ENCODE measurements around the gene SERPINE3.

The SERPINE3 gene

DNA sequence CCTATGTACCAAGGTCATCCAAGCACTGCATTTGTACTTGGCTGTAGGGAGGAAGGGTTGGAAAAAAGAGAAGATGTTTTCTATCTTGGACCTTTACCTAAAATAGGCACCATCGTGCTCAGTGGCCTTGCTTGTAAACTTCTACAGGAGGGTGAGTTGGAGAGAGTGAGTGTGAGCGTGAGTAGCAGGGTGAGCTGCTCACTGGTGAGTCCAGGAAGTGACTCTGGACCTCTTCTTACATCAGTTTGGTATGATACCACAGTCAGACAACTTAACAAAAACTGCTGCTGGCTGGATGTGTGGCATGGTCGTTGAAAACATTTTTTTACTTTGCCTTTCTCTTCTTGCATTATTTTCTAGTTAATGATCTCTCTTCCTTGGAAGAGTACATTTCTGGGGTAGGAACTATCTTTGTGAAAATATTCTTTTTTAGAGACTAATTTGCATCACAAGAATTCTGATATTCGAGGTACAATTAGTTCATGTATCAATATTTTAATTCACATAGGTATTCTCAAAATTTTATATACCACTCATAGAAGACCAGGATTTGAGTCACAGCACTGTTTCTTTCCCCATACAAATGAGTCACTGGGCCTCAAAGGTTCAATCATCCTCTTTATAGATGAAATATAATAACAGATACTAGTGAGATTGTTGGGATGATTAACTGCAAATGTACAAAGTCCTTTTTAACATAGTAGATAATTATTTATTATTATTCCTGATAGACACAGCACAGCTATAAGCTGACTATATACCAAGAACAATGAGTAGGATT is 651 bp downstream of the SERPINE3 start:
- Histone ChIP-seq H3K36me3 (ENCODE audit: control insufficient read depth in 1 of 2, insufficient read depth in 2 of 2, low read length in 2 of 2) (no peaks in the 10 kb centered on the region), H3K27ac (ENCODE audit: low read depth, low read length) (no peak overlapping the region), H3K9ac (ENCODE audit: low read depth in 1 of 2, low read length in 2 of 2) (no peak overlapping the region), H3K4me3 (ENCODE audit: low read depth in 1 of 2, low read length in 2 of 2) (no peak overlapping the region), H3K9me3 (ENCODE audit: control insufficient read depth in 1 of 2, low read length in 2 of 2) (no peaks in the 10 kb centered on the region), H3K27me3 (ENCODE audit: control insufficient read depth in 1 of 2, insufficient read depth in 2 of 2, low read length in 2 of 2) (no peaks in the 10 kb centered on the region), H3K4me1 (ENCODE audit: control insufficient read depth in 1 of 2, insufficient read depth in 2 of 2, low read length in 2 of 2) (peaks cover 9% of the 10 kb centered on the region in 2 donors)

DNA sequence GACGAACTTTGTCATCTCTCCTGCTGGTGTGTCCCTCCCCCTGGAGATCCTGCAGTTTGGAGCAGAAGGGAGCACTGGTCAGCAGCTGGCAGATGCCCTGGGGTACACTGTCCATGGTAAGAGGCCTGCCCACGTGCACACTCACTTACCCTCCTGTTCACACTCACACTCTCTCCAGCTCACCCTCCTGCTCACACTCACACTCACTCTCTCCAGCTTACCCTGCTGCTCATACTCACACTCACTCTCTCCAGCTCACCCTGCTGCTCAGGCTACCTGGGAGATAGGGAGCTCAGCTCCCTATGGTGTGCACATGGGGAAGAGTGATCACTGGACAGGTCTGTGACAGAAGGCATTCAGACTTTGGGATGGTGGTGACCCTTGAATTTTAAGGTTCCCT is 1.7 kb downstream of the SERPINE3 start:
- peaks cover 9% of the 10 kb centered on the region in 2 donors for H3K4me1 ChIP-seq (ENCODE audit: control insufficient read depth in 1 of 2, insufficient read depth in 2 of 2, low read length in 2 of 2)
- no peaks in the 10 kb centered on the region for H3K27me3 ChIP-seq (ENCODE audit: control insufficient read depth in 1 of 2, insufficient read depth in 2 of 2, low read length in 2 of 2)
- no peak overlapping the region for H3K9ac ChIP-seq (ENCODE audit: low read depth in 1 of 2, low read length in 2 of 2)
- H3K27ac ChIP-seq (ENCODE audit: low read depth, low read length), result no peak overlapping the region
- H3K4me3 ChIP-seq (ENCODE audit: low read depth in 1 of 2, low read length in 2 of 2), result no peak overlapping the region
- H3K9me3 ChIP-seq (ENCODE audit: control insufficient read depth in 1 of 2, low read length in 2 of 2), result no peaks in the 10 kb centered on the region
- no peaks in the 10 kb centered on the region for H3K36me3 ChIP-seq (ENCODE audit: control insufficient read depth in 1 of 2, insufficient read depth in 2 of 2, low read length in 2 of 2)

DNA sequence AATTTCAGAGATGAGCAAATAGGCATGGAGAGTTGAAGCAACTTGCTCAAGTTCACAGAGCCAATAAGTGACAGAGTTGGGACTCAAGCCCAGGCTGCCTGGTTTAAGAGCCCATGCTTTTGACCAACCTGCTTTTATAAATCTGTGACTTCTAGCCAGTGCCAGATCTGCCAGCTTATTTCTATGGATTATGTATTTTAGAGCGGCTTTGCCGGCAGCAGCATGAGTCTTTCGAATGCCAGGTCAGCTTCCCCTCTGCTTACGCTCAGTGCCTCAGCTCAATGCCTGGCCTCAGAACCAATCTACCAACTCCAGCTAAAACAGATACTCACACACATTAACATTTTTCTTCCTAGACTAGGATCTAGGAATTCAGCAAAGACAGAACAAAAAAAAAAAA is 2.3 kb downstream of the SERPINE3 start:
- Histone ChIP-seq H3K4me3 (ENCODE audit: low read depth in 1 of 2, low read length in 2 of 2) (no peak overlapping the region), H3K27me3 (ENCODE audit: control insufficient read depth in 1 of 2, insufficient read depth in 2 of 2, low read length in 2 of 2) (no peaks in the 10 kb centered on the region), H3K36me3 (ENCODE audit: control insufficient read depth in 1 of 2, insufficient read depth in 2 of 2, low read length in 2 of 2) (no peaks in the 10 kb centered on the region), H3K27ac (ENCODE audit: low read depth, low read length) (no peak overlapping the region), H3K9ac (ENCODE audit: low read depth in 1 of 2, low read length in 2 of 2) (no peak overlapping the region), H3K4me1 (ENCODE audit: control insufficient read depth in 1 of 2, insufficient read depth in 2 of 2, low read length in 2 of 2) (peaks cover 9% of the 10 kb centered on the region in 2 donors), H3K9me3 (ENCODE audit: control insufficient read depth in 1 of 2, low read length in 2 of 2) (no peaks in the 10 kb centered on the region)

DNA sequence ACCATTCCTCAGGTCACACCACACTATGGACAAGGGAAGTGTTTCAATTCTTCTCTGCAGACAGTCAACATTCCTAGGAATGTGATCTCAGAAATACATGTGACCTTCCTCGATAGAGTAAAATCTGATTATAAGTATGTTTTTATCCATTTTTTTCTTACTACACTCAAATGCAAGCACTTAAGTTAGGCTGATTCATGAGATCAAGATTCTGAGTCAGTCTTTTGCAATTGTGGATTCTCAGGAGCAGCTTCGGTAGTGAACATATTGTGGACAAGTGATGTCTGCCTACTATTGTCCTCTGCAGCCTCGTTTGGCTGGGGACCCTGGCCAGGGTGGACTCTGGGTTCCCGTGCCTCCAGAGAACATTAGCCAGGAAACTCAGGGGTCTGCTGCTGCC is 3.2 kb downstream of the SERPINE3 start:
- no peaks in the 10 kb centered on the region for H3K27me3 ChIP-seq (ENCODE audit: control insufficient read depth in 1 of 2, insufficient read depth in 2 of 2, low read length in 2 of 2)
- H3K9ac ChIP-seq (ENCODE audit: low read depth in 1 of 2, low read length in 2 of 2), result no peak overlapping the region
- no peaks in the 10 kb centered on the region for H3K9me3 ChIP-seq (ENCODE audit: control insufficient read depth in 1 of 2, low read length in 2 of 2)
- no peak overlapping the region for H3K4me3 ChIP-seq (ENCODE audit: low read depth in 1 of 2, low read length in 2 of 2)
- peaks cover 9% of the 10 kb centered on the region in 2 donors for H3K4me1 ChIP-seq (ENCODE audit: control insufficient read depth in 1 of 2, insufficient read depth in 2 of 2, low read length in 2 of 2)
- H3K36me3 ChIP-seq (ENCODE audit: control insufficient read depth in 1 of 2, insufficient read depth in 2 of 2, low read length in 2 of 2), result no peaks in the 10 kb centered on the region
- H3K27ac ChIP-seq (ENCODE audit: low read depth, low read length), result no peak overlapping the region

DNA sequence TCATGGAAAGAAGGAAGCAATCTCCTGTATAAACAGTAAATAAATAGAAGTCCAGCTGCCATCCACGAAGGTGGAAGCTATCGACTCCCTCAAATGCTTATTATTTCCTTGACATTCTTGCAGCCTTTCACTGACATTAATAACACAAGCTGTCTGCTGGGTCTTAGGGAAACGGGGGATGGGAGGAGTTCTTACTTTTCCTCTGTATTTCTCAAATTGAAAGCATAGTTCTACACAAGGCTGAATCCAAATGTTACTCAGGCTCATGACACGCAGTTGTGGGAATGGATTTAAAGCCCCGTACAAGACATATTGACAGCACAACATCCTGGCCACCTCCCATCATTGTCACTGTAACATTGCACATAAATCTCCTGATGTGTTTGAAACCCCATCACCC is 4.0 kb downstream of the SERPINE3 start:
- H3K9me3 ChIP-seq (ENCODE audit: control insufficient read depth in 1 of 2, low read length in 2 of 2), result no peaks in the 10 kb centered on the region
- no peaks in the 10 kb centered on the region for H3K27me3 ChIP-seq (ENCODE audit: control insufficient read depth in 1 of 2, insufficient read depth in 2 of 2, low read length in 2 of 2)
- H3K27ac ChIP-seq (ENCODE audit: low read depth, low read length), result no peak overlapping the region
- H3K4me1 ChIP-seq (ENCODE audit: control insufficient read depth in 1 of 2, insufficient read depth in 2 of 2, low read length in 2 of 2), result peaks cover 9% of the 10 kb centered on the region in 2 donors
- no peaks in the 10 kb centered on the region for H3K36me3 ChIP-seq (ENCODE audit: control insufficient read depth in 1 of 2, insufficient read depth in 2 of 2, low read length in 2 of 2)
- H3K4me3 ChIP-seq (ENCODE audit: low read depth in 1 of 2, low read length in 2 of 2), result no peak overlapping the region
- H3K9ac ChIP-seq (ENCODE audit: low read depth in 1 of 2, low read length in 2 of 2), result no peak overlapping the region

DNA sequence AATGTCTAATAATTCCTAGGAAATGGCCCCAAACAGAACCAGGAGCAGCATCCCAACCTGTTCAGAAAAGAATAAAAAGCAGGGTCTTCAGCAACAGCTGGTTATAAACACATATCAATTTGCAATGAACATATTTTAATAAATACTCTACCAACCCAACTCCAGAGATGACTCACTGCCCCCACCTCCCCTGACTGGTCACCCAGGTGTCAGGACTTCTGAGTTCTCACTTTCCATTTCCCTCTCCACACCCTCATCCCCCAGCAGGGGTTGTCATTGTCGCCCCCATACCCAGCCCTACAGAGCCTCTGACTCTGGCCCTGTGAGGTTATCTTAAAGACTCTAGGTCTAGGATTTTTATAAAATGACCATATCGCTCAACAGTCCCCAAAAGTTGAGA is 6.9 kb downstream of the SERPINE3 start:
- H3K9ac ChIP-seq (ENCODE audit: low read depth in 1 of 2, low read length in 2 of 2), result no peak overlapping the region
- H3K4me3 ChIP-seq (ENCODE audit: low read depth in 1 of 2, low read length in 2 of 2), result no peak overlapping the region
- no peaks in the 10 kb centered on the region for H3K27me3 ChIP-seq (ENCODE audit: control insufficient read depth in 1 of 2, insufficient read depth in 2 of 2, low read length in 2 of 2)
- H3K4me1 ChIP-seq (ENCODE audit: control insufficient read depth in 1 of 2, insufficient read depth in 2 of 2, low read length in 2 of 2), result peaks cover under 1% of the 10 kb centered on the region in 2 donors
- no peaks in the 10 kb centered on the region for H3K9me3 ChIP-seq (ENCODE audit: control insufficient read depth in 1 of 2, low read length in 2 of 2)
- H3K36me3 ChIP-seq (ENCODE audit: control insufficient read depth in 1 of 2, insufficient read depth in 2 of 2, low read length in 2 of 2), result no peaks in the 10 kb centered on the region
- no peak overlapping the region for H3K27ac ChIP-seq (ENCODE audit: low read depth, low read length)

DNA sequence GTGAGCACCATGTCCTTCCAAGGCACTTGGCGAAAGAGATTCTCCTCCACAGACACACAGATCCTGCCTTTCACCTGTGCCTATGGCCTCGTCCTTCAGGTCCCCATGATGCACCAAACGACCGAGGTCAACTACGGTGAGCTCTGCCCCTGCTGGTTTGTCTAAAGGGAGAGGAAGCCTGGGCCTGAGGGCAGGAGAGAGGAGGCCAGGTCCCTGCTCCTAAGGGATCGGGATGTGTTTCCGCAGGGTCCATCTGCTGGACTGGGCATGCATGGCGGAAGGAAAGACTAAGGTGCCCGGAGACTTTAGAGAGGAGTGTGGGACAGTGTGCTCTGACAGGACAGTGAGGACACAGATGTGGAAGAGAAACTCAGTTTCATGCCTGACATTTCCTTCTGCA is 7.6 kb downstream of the SERPINE3 start:
- Histone ChIP-seq H3K9me3 (ENCODE audit: control insufficient read depth in 1 of 2, low read length in 2 of 2) (no peaks in the 10 kb centered on the region), H3K36me3 (ENCODE audit: control insufficient read depth in 1 of 2, insufficient read depth in 2 of 2, low read length in 2 of 2) (no peaks in the 10 kb centered on the region), H3K27me3 (ENCODE audit: control insufficient read depth in 1 of 2, insufficient read depth in 2 of 2, low read length in 2 of 2) (no peaks in the 10 kb centered on the region)

DNA sequence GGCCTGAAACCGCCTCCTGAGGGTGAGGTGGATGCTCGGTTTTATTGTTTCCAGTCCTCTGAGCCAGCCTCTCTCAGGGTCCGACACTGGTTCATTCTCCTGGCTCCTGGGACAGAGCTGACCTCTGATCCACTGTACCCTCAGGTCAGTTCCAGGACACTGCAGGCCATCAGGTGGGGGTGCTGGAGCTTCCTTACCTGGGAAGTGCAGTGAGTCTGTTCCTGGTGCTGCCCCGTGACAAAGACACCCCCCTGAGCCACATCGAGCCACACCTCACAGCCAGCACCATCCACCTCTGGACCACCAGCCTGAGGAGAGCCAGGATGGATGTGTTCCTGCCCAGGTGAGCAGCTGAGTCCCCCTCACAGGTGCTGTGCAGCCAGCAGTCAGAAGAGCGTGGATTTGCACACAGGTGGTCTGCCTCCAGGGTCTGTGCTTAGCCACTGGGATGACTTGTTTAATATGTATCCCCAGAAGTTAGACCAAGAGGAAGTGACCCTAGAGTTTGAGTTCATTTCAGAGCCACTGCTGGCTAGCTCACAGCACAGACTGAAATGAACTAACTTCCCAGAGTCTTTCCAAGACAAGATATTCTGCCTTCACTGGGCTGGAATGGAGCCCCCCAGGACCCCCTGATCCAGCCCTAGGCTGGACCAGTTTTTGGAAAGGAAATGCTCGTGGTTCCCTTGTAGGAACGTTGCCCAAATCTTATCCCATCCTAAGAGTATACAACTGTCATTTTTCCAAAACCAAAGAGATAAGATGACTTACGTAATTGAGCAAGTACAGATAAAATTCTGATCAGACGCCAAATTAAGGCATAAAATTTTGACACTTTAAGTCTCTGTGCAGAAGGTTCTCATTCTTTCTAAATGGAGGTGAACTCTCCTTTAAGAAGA is 8.8 kb downstream of the SERPINE3 start:
- Histone ChIP-seq H3K4me3 (ENCODE audit: low read depth in 1 of 2, low read length in 2 of 2) (no peak overlapping the region), H3K9ac (ENCODE audit: low read depth in 1 of 2, low read length in 2 of 2) (no peak overlapping the region), H3K36me3 (ENCODE audit: control insufficient read depth in 1 of 2, insufficient read depth in 2 of 2, low read length in 2 of 2) (no peaks in the 10 kb centered on the region), H3K4me1 (ENCODE audit: control insufficient read depth in 1 of 2, insufficient read depth in 2 of 2, low read length in 2 of 2) (no peaks in the 10 kb centered on the region), H3K9me3 (ENCODE audit: control insufficient read depth in 1 of 2, low read length in 2 of 2) (no peaks in the 10 kb centered on the region), H3K27ac (ENCODE audit: low read depth, low read length) (no peak overlapping the region), H3K27me3 (ENCODE audit: control insufficient read depth in 1 of 2, insufficient read depth in 2 of 2, low read length in 2 of 2) (no peaks in the 10 kb centered on the region)

More for the DNA sequence above, 7.6 kb downstream of the SERPINE3 start:
- H3K27ac ChIP-seq (ENCODE audit: low read depth, low read length), result no peak overlapping the region
- no peak overlapping the region for H3K4me3 ChIP-seq (ENCODE audit: low read depth in 1 of 2, low read length in 2 of 2)
- H3K4me1 ChIP-seq (ENCODE audit: control insufficient read depth in 1 of 2, insufficient read depth in 2 of 2, low read length in 2 of 2), result no peaks in the 10 kb centered on the region
- H3K9ac ChIP-seq (ENCODE audit: low read depth in 1 of 2, low read length in 2 of 2), result no peak overlapping the region

DNA sequence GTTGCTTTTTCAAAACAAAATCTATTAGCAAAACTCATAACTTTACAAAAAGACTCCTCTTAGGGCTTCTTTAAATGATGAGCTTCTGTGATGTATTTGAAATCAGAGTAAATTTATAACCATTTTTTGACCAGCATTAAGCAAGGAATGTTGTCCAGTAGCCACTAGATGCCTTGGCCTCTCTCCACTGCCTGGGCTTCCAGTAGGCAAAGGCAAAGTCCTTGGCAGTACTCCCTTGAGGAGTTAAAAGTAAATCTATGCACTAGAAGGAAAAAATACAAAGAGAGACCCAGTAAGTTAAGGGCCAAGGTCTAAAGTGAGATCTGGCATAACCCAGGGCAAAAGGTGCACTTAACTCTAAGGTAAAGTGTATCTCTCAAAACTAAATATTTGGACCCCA is 9.5 kb downstream of the SERPINE3 start:
- Histone ChIP-seq H3K27ac (ENCODE audit: low read depth, low read length) (no peak overlapping the region), H3K36me3 (ENCODE audit: control insufficient read depth in 1 of 2, insufficient read depth in 2 of 2, low read length in 2 of 2) (no peaks in the 10 kb centered on the region), H3K9me3 (ENCODE audit: control insufficient read depth in 1 of 2, low read length in 2 of 2) (no peaks in the 10 kb centered on the region), H3K27me3 (ENCODE audit: control insufficient read depth in 1 of 2, insufficient read depth in 2 of 2, low read length in 2 of 2) (no peaks in the 10 kb centered on the region), H3K4me1 (ENCODE audit: control insufficient read depth in 1 of 2, insufficient read depth in 2 of 2, low read length in 2 of 2) (no peaks in the 10 kb centered on the region), H3K9ac (ENCODE audit: low read depth in 1 of 2, low read length in 2 of 2) (no peak overlapping the region), H3K4me3 (ENCODE audit: low read depth in 1 of 2, low read length in 2 of 2) (no peak overlapping the region)

DNA sequence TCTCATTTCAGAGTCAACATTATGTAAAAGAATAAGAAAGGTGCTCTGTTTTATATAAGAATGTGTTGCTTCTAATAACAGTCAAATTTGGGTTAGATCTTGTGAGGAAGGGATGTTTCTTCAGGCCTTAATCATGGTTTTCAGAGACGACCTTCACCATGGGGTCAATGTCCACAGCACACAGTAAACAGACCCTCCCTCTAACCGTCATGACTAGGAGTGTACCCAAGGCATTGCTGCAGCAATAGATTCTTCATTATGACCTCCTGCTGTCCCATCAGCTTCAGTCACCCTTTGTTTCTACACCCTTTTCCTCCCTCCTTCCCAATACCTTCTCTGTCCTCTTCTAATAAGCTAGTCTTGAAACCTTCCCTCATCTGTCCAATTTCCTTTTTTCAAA is 15.7 kb downstream of the SERPINE3 start:
- H3K36me3 ChIP-seq (ENCODE audit: control insufficient read depth in 1 of 2, insufficient read depth in 2 of 2, low read length in 2 of 2), result no peaks in the 10 kb centered on the region
- no peak overlapping the region for H3K27ac ChIP-seq (ENCODE audit: low read depth, low read length)
- peaks cover 0 to 4% of the 10 kb centered on the region in 2 donors for H3K4me1 ChIP-seq (ENCODE audit: control insufficient read depth in 1 of 2, insufficient read depth in 2 of 2, low read length in 2 of 2)
- H3K9ac ChIP-seq (ENCODE audit: low read depth in 1 of 2, low read length in 2 of 2), result no peak overlapping the region
- no peak overlapping the region for H3K4me3 ChIP-seq (ENCODE audit: low read depth in 1 of 2, low read length in 2 of 2)
- no peaks in the 10 kb centered on the region for H3K27me3 ChIP-seq (ENCODE audit: control insufficient read depth in 1 of 2, insufficient read depth in 2 of 2, low read length in 2 of 2)
- H3K9me3 ChIP-seq (ENCODE audit: control insufficient read depth in 1 of 2, low read length in 2 of 2), result no peaks in the 10 kb centered on the region

Measured in duodenal mucosa (tissue), 2 donors.